DMS 273 treated with DMSO at 0.1 percent for 48 hours (cell line): ENCODE data around the gene TRIB2.

Source experiments
- DNase-seq: peaks from one replicate; lab custom pipeline; 2025; lab: John Stamatoyannopoulos, UW

The TRIB2 gene

GRCh38 chr2:12778811-12779579, 62.3 kb downstream of the TRIB2 start:
- no peak for DNase-seq

- DNase-seq = no peak
Observed at GRCh38 chr2:12781329-12781728, 64.6 kb downstream of the TRIB2 start.

GRCh38 chr2:12787891-12788801, 71.4 kb downstream of the TRIB2 start:
- DNase-seq = no peak

GRCh38 chr2:12791906-12792305, 75.2 kb downstream of the TRIB2 start:
- DNase-seq = no peak
